Cardiac septum (tissue), 1 donor: ENCODE measurements around the gene CAST. TPM values are rescaled to one million over a fixed set of nuclear protein-coding genes. Genes with fewer than 3 reads are reported as not detected.

Source experiments
- DNase-seq: peaks from one replicate; pipeline ENCODE4 v3.0.0-alpha.2; 2020; ENCODE audit warnings: low spot score
- intact Hi-C: fragments of 100-400 bp; cut with DNase I; formaldehyde crosslinking; loops from one replicate; pipeline ENCODE4 v1.14.0; 2022
- total RNA-seq: library from RNA; stranded (reverse); fragmentation: NEBNext Ultra II Directional; extraction: Animal tissue kit (Norgen Biotek cat#: 25700); gene quantifications from one replicate; pipeline ENCODE4 v1.2.1, GENCODE V29; 2021
- donor health status: DM: no; HTN: no; CAD: no.

The CAST gene
- total RNA-seq, 1 donor from 2014 or later: 449 TPM

DNA sequence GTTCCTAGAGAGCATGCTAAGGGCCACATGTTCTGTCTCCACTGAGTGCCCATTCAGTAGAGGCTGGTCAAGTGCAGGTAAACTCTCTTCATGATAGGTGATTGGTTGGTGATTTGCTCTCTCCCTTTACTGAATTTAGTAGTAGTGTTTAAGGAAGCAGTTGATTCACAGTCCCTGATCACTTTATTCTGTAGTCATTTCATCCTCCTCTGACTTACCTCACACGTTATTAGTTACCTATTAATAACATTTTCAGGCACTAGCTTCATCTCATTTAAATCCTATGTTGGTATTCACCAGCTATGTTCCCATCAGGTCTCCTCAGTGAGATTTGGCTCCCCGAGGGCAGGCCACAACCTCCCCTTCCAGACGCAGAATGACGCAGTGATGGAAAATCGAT is 93.7 kb downstream of the CAST start:
- intact Hi-C loops: no loop called here

DNA sequence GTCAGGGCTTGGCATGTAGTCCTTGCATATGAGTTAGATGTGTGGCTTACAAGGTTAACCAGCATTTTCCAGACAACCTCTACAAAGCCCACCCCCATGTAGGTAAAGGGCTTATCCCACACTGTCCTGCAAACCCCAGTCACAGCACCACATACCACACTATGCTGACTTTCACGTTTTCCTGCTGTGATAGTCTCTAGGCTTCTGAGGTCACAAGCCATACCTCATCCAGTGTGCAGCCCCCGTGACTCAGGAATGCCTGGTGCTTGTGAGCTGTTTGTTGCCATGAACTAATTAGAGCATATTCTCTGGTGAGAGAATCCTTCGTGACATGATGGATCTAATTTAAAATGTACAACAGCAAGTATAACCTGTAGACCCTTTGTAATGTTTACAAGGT is 94.8 kb downstream of the CAST start:
- DNase-seq: no peak
- intact Hi-C loops: no loop called here

More for the DNA sequence above, 93.7 kb downstream of the CAST start:
- no peak for DNase-seq

DNA sequence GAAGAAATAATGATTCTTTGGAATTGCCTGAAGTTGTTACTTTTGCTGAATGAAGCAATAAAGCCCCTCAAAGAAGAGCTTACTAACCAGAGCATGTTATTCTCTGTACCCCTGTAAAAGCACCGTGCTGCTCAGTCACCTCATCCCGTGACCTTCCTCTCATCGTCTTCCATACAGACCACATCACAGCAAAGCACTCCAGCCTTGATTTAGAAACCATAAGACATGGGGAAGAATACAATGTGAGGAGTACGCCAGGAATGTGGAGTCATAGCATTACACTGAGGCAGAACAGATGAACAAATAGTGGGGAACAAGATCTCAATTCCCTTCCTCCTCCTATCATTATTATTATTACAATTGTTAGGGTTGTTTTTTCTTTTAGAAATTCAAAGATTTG is 96.4 kb downstream of the CAST start:
- no peak for DNase-seq
- intact Hi-C loops: no loop called here

DNA sequence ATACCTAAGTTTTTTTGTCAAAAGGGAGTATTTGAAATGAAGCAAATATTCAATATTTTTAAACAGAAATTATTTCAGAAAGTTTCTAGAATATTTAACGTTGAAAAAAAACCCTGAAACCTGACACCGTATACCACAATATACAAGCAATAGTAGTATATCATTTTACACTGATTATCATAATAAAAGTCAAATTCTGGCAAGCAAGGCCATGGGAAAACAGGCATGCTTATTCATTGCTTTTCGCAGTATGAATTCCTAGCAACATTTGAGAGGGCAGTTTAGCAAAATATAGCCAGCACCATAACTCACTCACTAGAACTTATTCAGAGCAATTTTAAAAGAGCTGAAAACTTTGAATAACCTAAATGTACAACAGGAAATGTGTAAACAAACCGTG is 99.4 kb downstream of the CAST start:
- DNase-seq: no peak
- intact Hi-C loops: no loop called here

DNA sequence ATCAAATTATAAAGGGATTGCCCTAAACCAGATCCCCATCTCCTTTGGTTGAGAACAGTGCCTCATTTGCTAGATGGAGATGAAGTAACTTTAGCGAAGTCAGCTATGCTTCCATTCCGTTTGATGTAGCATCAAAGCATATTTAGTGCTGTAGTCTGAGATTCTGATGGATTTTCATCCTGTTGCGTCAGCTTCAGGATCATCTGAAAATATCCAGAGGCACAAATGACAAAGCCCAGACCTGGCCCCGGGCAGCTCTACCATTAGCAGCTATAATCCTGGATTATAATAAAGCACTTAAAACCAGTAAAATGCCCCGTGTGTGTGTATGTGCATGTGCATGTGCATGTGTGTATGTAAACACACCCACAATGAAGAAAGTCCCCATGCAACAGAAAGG is 100.8 kb downstream of the CAST start:
- no peak for DNase-seq
- intact Hi-C loops: no loop called here

DNA sequence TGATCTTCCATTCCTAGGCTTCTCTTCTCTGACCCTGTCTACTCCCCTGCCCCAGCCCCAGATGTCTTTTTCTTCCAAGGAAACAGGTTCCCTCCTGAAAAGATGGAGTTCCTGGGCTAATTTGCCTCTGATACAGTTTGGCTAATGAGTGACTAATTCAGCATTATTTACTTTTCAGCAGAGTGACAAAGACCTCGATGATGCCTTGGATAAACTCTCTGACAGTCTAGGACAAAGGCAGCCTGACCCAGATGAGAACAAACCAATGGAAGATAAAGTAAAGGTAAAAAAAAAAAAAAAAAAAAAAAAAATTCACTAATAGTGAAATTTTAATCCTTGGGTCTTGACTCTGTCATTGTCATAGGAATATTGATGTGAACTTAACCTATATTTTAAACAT is 102.9 kb downstream of the CAST start:
- intact Hi-C loops: no loop called here
- no peak for DNase-seq

DNA sequence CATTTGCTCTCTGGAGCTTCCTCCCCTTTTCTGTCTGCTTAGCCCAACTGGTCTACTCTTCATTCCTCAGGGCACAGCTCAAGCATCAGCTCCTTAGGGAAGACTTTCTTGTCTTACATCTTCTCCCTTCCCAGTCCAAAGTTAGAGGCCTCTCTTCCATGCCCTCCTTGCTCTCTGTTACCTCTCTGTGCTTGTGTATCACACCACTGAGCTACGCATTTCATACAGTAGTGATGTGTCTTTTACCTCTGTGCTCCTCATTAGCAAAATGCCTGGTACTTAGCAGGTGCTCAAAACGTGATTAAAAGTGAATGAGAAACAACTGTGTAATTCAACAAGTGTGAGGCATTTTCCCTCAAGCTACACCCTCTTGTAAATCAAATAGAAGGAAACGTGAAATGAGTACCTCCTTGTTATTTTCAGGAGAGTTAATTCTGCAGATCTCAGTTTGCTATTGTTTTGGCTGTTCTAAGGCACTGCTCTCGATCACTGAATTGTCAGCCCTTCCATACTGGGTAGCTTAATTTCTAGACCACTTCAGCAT is 106.6 kb downstream of the CAST start:
- intact Hi-C loops: no loop called here
- DNase-seq: no peak

GRCh38 chr5:96771395-96771794 is 109.2 kb downstream of the CAST start:
- intact Hi-C loops: no loop called here

GRCh38 chr5:96772111-96772510 is 109.9 kb downstream of the CAST start:
- intact Hi-C loops: no loop called here
- no peak for DNase-seq

More at GRCh38 chr5:96771395-96771794, 109.2 kb downstream of the CAST start:
- DNase-seq: no peak

DNA sequence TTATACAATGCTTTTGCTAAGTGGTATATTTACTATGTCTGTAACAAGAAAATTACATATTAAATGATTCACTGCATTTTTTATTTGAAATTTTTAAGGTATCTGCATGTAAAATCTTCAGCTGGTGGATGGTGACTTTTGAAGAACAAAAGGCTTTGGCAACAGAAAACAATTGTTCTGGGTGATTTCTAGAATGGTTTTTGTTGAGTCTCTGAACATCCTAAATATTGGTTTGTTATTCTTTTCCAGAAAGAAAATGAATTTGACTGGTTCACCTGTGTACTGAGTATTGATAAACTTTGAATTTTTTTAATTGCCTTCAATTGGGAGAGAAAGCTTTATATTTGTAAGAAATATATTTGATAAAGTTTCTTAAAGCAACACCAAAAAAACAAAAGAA is 110.4 kb downstream of the CAST start:
- DNase-seq: no peak
- intact Hi-C loops: no loop called here

DNA sequence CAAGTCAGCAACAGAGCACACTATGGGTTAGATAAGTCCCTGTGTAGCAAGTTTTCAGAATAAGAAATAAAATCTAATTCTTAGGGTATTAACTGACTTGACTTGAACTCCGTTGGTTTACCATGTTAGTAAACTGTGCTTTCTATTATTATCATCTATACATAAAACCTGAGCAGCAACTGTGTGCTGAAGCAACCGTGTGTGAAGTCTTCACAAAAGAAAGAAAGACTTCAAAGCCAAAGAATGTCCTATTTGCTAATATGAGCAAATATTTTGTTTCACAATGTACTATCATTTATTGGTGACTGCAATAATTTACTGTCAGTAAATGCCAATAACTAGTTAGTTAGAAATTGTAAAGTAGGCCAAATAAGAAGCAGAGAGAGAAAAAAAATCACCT is 112.9 kb downstream of the CAST start:
- intact Hi-C loops: no loop called here
- DNase-seq: no peak

DNA sequence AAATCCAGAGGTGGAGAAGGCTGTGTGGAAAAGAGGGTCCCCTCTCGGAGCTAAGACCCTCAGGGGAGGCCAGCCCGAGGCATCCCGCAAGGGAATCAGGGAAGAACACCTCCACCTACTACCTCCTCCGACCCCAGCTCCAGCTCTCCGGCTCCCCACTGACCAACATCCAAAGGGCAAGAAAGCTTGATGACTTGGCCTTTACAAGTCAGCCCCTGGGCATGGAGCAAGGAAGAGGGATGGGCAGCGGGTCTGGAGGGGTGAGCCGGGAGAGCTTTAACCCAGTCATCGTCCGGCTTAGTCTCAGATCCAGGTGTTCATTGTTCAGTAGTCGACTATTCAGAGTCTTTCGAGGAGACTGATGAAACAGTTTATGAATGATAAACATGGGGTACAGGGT is 113.5 kb downstream of the CAST start:
- intact Hi-C loops: no loop called here
- no peak for DNase-seq

- DNase-seq: no peak
- intact Hi-C loops: no loop called here
These were observed 114.4 kb downstream of the CAST start for GRCh38 chr5:96776621-96777020.

- intact Hi-C loops: no loop called here
- DNase-seq: no peak
These were observed 116.2 kb downstream of the CAST start for GRCh38 chr5:96778409-96778808.

GRCh38 chr5:96780626-96781025 is 118.5 kb downstream of the CAST start:
- DNase-seq: no peak
- intact Hi-C loops: no loop called here

GRCh38 chr5:96781031-96781971 is 119.1 kb downstream of the CAST start:
- intact Hi-C loops: no loop called here

GRCh38 chr5:96783326-96783725 is 121.2 kb downstream of the CAST start:
- no peak for DNase-seq
- intact Hi-C loops: no loop called here

More at GRCh38 chr5:96781031-96781971, 119.1 kb downstream of the CAST start:
- DNase-seq: no peak

DNA sequence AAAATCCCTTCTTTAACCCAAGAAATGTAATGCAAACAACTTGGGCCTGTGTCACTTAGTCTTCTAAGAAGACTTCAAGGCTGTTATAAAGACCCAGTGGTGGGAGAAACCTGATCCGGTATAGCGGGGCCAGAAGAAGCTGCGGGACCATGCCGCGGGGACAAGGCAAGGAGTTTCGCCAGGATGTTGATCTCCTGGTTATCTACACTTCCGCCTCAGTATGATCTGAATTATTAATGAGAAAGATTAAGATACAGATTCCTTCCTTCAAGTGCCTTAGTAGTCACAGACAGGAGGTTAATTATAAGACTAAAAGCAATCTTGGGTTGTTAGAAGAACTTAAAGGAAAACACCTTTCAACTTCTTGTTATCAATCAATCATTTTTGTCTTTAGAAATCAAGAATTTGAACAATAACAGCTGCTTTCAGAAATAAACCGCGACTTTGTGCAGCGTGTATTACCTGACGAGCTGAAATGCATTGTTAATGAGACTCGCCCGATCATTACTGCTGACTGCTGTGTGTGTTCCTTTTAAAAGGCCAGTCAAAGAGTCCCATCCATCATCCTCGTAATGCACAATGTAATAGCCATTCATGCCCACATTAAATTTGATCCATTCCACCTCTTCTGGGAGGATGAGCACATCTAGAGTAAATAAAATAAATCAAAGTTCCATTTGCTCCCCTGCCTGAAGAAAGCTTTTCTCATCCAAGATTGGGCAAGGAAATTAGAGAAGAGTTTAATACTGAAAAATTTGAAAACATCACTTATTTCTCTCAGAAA is 123.3 kb downstream of the CAST start:
- no peak for DNase-seq
- intact Hi-C loops: no loop called here

GRCh38 chr5:96788112-96788749 is 126.1 kb downstream of the CAST start:
- intact Hi-C loops: no loop called here
- DNase-seq: no peak

DNA sequence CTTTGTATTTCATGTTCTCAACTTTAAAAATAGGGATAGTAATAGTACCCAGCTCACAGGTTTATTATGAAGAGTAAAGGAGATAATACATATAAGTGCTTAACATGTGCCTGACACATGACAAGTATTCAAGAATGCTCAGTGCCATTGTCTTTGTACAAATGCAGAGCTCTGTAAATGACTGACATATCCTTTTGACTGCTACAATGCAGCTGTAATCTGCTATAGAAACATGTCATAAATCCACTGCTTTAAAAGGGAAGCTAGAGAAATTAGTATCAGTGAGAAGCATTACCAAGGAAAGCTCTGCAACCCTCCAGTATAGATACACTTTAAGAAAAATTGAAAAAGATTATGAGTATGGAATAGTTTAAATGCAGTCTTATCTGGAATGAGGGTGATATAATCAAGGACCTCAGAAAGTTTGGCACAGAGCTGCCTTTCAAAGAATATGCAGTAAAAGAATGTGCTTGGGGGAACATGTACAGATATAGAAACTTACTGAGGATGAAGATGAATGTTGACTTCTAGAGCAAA is 127.7 kb downstream of the CAST start:
- intact Hi-C loops: no loop called here
- DNase-seq: no peak
